ENCODE data around the gene IFNL1. TPM values are rescaled to one million over a fixed set of nuclear protein-coding genes. Genes with fewer than 3 reads are reported as not detected.

Gene IFNL1
- total and polyA plus RNA-seq, 2 experiments from 2014 or later, result not detected

DNA sequence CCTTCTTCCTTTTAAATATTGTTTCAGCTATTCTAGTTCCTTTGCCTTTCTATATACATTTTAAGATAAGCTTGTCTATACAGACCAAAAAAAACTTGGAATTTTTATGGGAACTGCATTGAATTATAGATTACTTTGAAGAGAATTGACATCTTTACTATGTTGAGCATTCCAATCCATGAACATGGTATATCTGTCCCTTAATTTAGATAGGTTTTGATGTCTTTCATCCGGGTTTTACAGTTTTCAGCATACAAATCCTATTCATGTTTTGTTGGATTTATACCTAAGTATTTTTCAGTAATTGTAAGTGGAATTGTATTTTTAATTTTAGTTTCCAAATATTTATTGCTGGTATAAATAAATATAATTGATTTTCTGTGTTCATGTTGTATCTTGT is 12.2 kb upstream of the IFNL1 start:
- Histone ChIP-seq H3K4me1 (ENCODE audit: low read depth) (no peaks in the 10 kb centered on the region), H3K27me3 (peaks cover 21% of the 10 kb centered on the region), H3K9me3 (ENCODE audit: low read depth) (no peaks in the 10 kb centered on the region), H3K27ac (no peak overlapping the region), H3K4me3 (no peak overlapping the region), H3K36me3 (no peaks in the 10 kb centered on the region)
- TF ChIP-seq, protein P1, sequence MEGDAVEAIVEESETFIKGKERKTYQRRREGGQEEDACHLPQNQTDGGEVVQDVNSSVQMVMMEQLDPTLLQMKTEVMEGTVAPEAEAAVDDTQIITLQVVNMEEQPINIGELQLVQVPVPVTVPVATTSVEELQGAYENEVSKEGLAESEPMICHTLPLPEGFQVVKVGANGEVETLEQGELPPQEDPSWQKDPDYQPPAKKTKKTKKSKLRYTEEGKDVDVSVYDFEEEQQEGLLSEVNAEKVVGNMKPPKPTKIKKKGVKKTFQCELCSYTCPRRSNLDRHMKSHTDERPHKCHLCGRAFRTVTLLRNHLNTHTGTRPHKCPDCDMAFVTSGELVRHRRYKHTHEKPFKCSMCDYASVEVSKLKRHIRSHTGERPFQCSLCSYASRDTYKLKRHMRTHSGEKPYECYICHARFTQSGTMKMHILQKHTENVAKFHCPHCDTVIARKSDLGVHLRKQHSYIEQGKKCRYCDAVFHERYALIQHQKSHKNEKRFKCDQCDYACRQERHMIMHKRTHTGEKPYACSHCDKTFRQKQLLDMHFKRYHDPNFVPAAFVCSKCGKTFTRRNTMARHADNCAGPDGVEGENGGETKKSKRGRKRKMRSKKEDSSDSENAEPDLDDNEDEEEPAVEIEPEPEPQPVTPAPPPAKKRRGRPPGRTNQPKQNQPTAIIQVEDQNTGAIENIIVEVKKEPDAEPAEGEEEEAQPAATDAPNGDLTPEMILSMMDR (IDR thresholded peaks at IDR 0.05; ENCODE audit: low read depth, low read length), result no peak
- no peak for DNase-seq (ENCODE audit: low read depth in 1 of 2, low spot score in 1 of 2)

DNA sequence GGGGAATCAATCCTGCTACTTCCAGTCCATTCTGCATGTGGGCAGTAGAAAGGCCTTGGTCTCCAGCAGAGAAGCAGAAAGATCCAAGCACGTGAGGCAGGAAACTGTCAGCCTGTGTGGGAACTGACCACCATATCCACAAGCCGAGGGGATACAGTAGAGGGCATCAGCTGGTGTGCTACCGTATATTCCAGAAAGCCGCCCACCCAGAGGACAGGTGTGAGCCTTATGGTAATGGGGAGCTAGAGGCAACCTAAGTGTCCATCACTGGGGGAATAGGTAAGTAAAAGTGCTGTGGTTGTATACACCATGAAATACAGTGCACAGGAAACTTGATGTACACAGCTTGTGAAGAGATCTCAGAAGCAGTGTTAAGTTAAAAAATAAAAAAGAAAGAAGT is 2.8 kb upstream of the IFNL1 start:
- Histone ChIP-seq H3K9me3 (ENCODE audit: low read depth) (no peaks in the 10 kb centered on the region), H3K4me3 (no peak overlapping the region), H3K4me1 (ENCODE audit: low read depth) (no peaks in the 10 kb centered on the region), H3K36me3 (no peaks in the 10 kb centered on the region), H3K27ac (no peak overlapping the region), H3K27me3 (peaks cover 32% of the 10 kb centered on the region)
- DNase-seq (ENCODE audit: low read depth in 1 of 2, low spot score in 1 of 2), result no peak
- TF ChIP-seq, protein P1 (IDR thresholded peaks at IDR 0.05; ENCODE audit: low read depth, low read length), result no peak

DNA sequence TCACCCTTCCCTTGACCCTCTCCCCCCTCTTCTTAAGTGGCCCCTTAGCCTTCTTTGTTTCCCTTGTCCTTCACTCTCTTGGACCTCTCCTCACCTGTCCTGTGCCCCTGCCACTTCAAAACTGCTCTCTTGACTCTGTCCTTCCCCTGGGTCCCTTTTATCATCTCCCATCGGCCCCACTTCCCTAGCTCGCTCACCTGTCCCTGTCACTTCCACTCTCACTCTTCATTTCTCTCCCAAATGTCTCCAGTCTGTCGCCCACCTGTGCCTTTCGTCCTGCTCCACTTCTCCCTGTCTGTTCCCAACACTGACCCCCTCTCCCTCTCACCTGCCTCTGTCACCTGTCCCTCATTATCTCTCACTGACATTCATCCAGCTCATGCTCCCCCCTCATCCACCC is 699 bp downstream of the IFNL1 start:
- no peaks in the 10 kb centered on the region for H3K36me3 ChIP-seq
- no peaks in the 10 kb centered on the region for H3K9me3 ChIP-seq (ENCODE audit: low read depth)
- no peak for DNase-seq (ENCODE audit: low read depth in 1 of 2, low spot score in 1 of 2)
- peaks cover 6% of the 10 kb centered on the region for H3K27me3 ChIP-seq
- no peaks in the 10 kb centered on the region for H3K4me1 ChIP-seq (ENCODE audit: low read depth)
- H3K4me3 ChIP-seq, result no peak overlapping the region
- no peak overlapping the region for H3K27ac ChIP-seq
- TF ChIP-seq, protein P1 (IDR thresholded peaks at IDR 0.05; ENCODE audit: low read depth, low read length), result no peak

DNA sequence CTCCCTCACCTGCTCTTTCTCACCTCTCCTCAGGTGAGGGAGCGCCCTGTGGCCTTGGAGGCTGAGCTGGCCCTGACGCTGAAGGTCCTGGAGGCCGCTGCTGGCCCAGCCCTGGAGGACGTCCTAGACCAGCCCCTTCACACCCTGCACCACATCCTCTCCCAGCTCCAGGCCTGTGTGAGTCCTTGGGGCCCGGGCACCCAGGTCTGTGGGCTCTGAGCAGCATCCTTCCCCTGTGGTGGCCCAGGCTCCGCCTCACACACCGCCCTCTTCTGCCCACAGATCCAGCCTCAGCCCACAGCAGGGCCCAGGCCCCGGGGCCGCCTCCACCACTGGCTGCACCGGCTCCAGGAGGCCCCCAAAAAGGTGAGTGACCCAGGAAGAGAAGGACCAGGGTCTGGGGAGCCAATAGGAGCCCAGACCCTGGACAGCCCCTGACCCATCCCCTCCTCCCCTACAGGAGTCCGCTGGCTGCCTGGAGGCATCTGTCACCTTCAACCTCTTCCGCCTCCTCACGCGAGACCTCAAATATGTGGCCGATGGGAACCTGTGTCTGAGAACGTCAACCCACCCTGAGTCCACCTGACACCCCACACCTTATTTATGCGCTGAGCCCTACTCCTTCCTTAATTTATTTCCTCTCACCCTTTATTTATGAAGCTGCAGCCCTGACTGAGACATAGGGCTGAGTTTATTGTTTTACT is 1.9 kb downstream of the IFNL1 start:
- no peak for DNase-seq (ENCODE audit: low read depth in 1 of 2, low spot score in 1 of 2)
- Histone ChIP-seq H3K27me3 (no peaks in the 10 kb centered on the region), H3K36me3 (no peaks in the 10 kb centered on the region), H3K9me3 (ENCODE audit: low read depth) (no peaks in the 10 kb centered on the region), H3K4me1 (ENCODE audit: low read depth) (no peaks in the 10 kb centered on the region), H3K27ac (no peak overlapping the region), H3K4me3 (no peak overlapping the region)
- TF ChIP-seq, protein P1 (IDR thresholded peaks at IDR 0.05; ENCODE audit: low read depth, low read length), result no peak

DNA sequence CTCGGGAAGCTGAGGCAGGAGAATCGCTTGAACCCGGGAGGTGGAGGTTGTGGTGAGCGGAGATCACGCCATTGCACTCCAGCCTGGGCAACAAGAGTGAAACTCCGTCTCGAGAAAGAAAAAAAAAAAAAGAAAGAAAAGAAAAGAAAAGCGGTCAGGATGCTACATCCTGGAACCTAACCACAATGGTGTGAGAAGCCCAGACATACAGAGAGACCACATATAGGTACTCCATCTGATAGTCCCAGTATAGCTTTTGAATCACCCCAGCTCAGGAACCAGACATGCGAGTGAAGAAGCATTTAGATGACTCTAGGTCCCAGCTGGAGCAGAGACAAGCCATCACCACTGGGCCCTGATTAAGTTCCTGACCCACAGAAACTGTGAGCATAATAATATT is 3.2 kb downstream of the IFNL1 start:
- H3K27me3 ChIP-seq, result no peaks in the 10 kb centered on the region
- H3K4me1 ChIP-seq (ENCODE audit: low read depth), result peaks cover 7% of the 10 kb centered on the region
- no peak overlapping the region for H3K4me3 ChIP-seq
- H3K27ac ChIP-seq, result no peak overlapping the region
- TF ChIP-seq, protein P1 (IDR thresholded peaks at IDR 0.05; ENCODE audit: low read depth, low read length), result no peak
- no peaks in the 10 kb centered on the region for H3K9me3 ChIP-seq (ENCODE audit: low read depth)
- H3K36me3 ChIP-seq, result no peaks in the 10 kb centered on the region
- DNase-seq (ENCODE audit: low read depth in 1 of 2, low spot score in 1 of 2), result no peak

Data from cardiac muscle cell (in vitro differentiated cells and primary cell).